ENCODE results near the gene GALM.
A peak's percentile ranks its signal among the peaks of the same experiment; 100 is the strongest.

GALM gene

GRCh38 chr2:38709567-38710194 lies 43.8 kb downstream of the GALM start:
- no peaks in the 10 kb centered on the region for H3K9me2 ChIP-seq (ENCODE audit: low read depth, low read length)
- no peaks in the 10 kb centered on the region for H4K20me1 ChIP-seq (ENCODE audit: insufficient read depth, low read length)
- H3K9me3 ChIP-seq (ENCODE audit: low read length): no peaks in the 10 kb centered on the region
- H3K4me3 ChIP-seq (ENCODE audit: low read depth, low read length, poor library complexity, severe bottlenecking): no peak overlapping the region
- H3K4me2 ChIP-seq (ENCODE audit: low read length): peak overlapping the region; percentile 38
- no peak for TF ChIP-seq CTCF (IDR thresholded peaks at IDR 0.05; ENCODE audit: low read length)
- no peak for TF ChIP-seq EZH2 (IDR thresholded peaks at IDR 0.05; ENCODE audit: borderline replicate concordance, low read length)
- H3K27ac ChIP-seq (ENCODE audit: low read depth, low read length, poor library complexity, severe bottlenecking): peak overlapping the region; percentile 14
- H3K27me3 ChIP-seq (ENCODE audit: insufficient read depth, low read length): no peaks in the 10 kb centered on the region
- H3F3A ChIP-seq (ENCODE audit: insufficient read depth, low read length): no peaks in the 10 kb centered on the region
- no peaks in the 10 kb centered on the region for H3K79me2 ChIP-seq (ENCODE audit: insufficient read depth, low read length)
- no peak overlapping the region for H3K9ac ChIP-seq (ENCODE audit: low read length)
- H3K4me1 ChIP-seq (ENCODE audit: insufficient read depth, low read length, severe bottlenecking): peaks cover 19% of the 10 kb centered on the region
- H3K36me3 ChIP-seq (ENCODE audit: insufficient read depth, low read length): no peaks in the 10 kb centered on the region
- no peak overlapping the region for H2AFZ ChIP-seq (ENCODE audit: low read length)

- Histone ChIP-seq H3K9me2 (ENCODE audit: low read depth, low read length) (no peaks in the 10 kb centered on the region), H3K9me3 (ENCODE audit: low read length) (no peaks in the 10 kb centered on the region), H3K4me3 (ENCODE audit: low read depth, low read length, poor library complexity, severe bottlenecking) (no peak overlapping the region), H3K9ac (ENCODE audit: low read length) (no peak overlapping the region), H2AFZ (ENCODE audit: low read length) (no peak overlapping the region), H3K27me3 (ENCODE audit: insufficient read depth, low read length) (no peaks in the 10 kb centered on the region), H3F3A (ENCODE audit: insufficient read depth, low read length) (no peaks in the 10 kb centered on the region), H3K4me1 (ENCODE audit: insufficient read depth, low read length, severe bottlenecking) (peaks cover 19% of the 10 kb centered on the region), H3K36me3 (ENCODE audit: insufficient read depth, low read length) (no peaks in the 10 kb centered on the region), H3K4me2 (ENCODE audit: low read length) (no peak overlapping the region), H3K79me2 (ENCODE audit: insufficient read depth, low read length) (no peaks in the 10 kb centered on the region), H3K27ac (ENCODE audit: low read depth, low read length, poor library complexity, severe bottlenecking) (no peak overlapping the region), H4K20me1 (ENCODE audit: insufficient read depth, low read length) (no peaks in the 10 kb centered on the region)
- TF ChIP-seq EZH2 (IDR thresholded peaks at IDR 0.05; ENCODE audit: borderline replicate concordance, low read length): no peak
- TF ChIP-seq CTCF (IDR thresholded peaks at IDR 0.05; ENCODE audit: low read length): no peak
Observed at GRCh38 chr2:38711558-38711957, 45.6 kb downstream of the GALM start.

GRCh38 chr2:38712413-38712812 lies 46.5 kb downstream of the GALM start:
- no peaks in the 10 kb centered on the region for H3K79me2 ChIP-seq (ENCODE audit: insufficient read depth, low read length)

More at GRCh38 chr2:38712413-38712812, 46.5 kb downstream of the GALM start:
- no peaks in the 10 kb centered on the region for H3K27me3 ChIP-seq (ENCODE audit: insufficient read depth, low read length)
- no peaks in the 10 kb centered on the region for H3K9me2 ChIP-seq (ENCODE audit: low read depth, low read length)
- no peaks in the 10 kb centered on the region for H3K9me3 ChIP-seq (ENCODE audit: low read length)
- H3K36me3 ChIP-seq (ENCODE audit: insufficient read depth, low read length): no peaks in the 10 kb centered on the region
- no peak overlapping the region for H3K4me2 ChIP-seq (ENCODE audit: low read length)
- H2AFZ ChIP-seq (ENCODE audit: low read length): no peak overlapping the region
- no peak overlapping the region for H3K27ac ChIP-seq (ENCODE audit: low read depth, low read length, poor library complexity, severe bottlenecking)
- no peaks in the 10 kb centered on the region for H3F3A ChIP-seq (ENCODE audit: insufficient read depth, low read length)
- H3K4me1 ChIP-seq (ENCODE audit: insufficient read depth, low read length, severe bottlenecking): peaks cover 19% of the 10 kb centered on the region
- no peaks in the 10 kb centered on the region for H4K20me1 ChIP-seq (ENCODE audit: insufficient read depth, low read length)
- no peak overlapping the region for H3K9ac ChIP-seq (ENCODE audit: low read length)
- no peak for TF ChIP-seq CTCF (IDR thresholded peaks at IDR 0.05; ENCODE audit: low read length)
- no peak for TF ChIP-seq EZH2 (IDR thresholded peaks at IDR 0.05; ENCODE audit: borderline replicate concordance, low read length)
- no peak overlapping the region for H3K4me3 ChIP-seq (ENCODE audit: low read depth, low read length, poor library complexity, severe bottlenecking)
